ENCODE results near the gene SMARCAL1. TPM values are rescaled to one million over a fixed set of nuclear protein-coding genes. Genes with fewer than 3 reads are reported as not detected.

The SMARCAL1 gene
- total RNA-seq, 4 donors from 2014 or later: 11.9 to 18.7 (median 14.8) TPM

GRCh38 chr2:216425008-216425787 lies 12.9 kb downstream of the SMARCAL1 start:
- no peak overlapping the region for H3K4me3 ChIP-seq (ENCODE audit: low read depth, poor library complexity, severe bottlenecking)
- intact Hi-C loops (cut with DNase I; ENCODE audit: low total_unique reads): no loop called here
- 97 to 99% methylated on average over 11 to 14 of the region's 14 CpGs for WGBS, 2 donors
- no peak for TF ChIP-seq CTCF (IDR thresholded peaks at IDR 0.05)
- no peak for DNase-seq (ENCODE audit: low spot score in 2 of 2)

DNA sequence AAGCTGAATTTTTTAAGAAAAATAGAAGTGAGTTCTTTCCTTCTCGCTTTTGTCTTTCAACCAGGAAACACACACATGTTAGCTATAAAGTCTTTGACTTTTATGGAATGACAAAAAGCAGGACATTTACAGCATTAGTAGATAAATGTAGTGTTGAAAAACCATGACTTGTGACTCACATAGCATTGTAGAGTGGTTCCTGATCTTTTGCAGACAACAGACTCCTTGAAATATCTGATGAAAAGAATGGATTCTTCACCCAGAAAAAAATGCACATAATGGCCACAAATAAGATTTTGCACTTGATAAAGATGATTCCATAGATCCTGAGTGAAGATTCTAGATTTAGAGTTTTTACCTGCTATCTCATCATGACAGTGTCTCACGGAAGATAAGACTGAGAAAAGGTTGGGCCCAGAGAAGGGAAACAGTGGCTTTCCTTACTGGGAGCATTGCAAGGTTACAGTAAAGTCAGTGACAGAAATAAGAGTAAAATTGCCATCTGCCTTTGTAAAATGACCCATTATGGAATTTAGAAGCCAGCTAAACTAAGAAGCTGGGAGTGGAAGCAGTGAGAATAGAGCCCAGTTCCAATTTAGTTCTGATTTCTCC lies 14.0 kb downstream of the SMARCAL1 start:
- DNase-seq (ENCODE audit: low spot score in 2 of 2): no peak
- TF ChIP-seq CTCF (IDR thresholded peaks at IDR 0.05): no peak
- TF ChIP-seq POLR2A (IDR thresholded peaks at IDR 0.05): no peak
- WGBS, 2 donors: 91 to 97% methylated on average over 2 of the region's 2 CpGs
- H3K4me3 ChIP-seq (ENCODE audit: low read depth, poor library complexity, severe bottlenecking): no peak overlapping the region
- intact Hi-C loops (cut with DNase I; ENCODE audit: low total_unique reads): no loop called here

DNA sequence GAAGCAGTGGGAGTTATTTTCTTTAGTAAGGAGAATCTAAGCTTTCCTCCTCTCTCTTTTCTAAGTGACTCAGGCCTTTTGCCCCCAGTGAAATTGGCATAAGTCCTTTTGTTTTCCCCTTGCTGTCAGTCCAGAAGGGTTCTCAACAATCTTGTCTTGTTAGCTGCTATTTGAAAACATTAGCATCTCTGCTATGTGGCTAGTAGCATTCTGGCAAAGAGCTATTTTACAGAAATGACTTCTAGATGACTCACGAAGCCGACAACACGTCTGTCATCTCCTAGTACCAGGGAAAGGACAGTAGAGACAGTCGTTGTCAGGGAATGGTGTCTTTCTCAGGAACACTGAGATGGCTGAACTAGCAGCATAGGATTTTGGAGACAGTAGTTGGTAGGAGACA lies 14.7 kb downstream of the SMARCAL1 start:
- intact Hi-C loops (cut with DNase I; ENCODE audit: low total_unique reads): no loop called here
- no peak for DNase-seq (ENCODE audit: low spot score in 2 of 2)
- no peak for TF ChIP-seq CTCF (IDR thresholded peaks at IDR 0.05)
- TF ChIP-seq POLR2A (IDR thresholded peaks at IDR 0.05): no peak
- H3K4me3 ChIP-seq (ENCODE audit: low read depth, poor library complexity, severe bottlenecking): no peak overlapping the region
- WGBS, 2 donors: 58 to 67% methylated on average over 4 of the region's 4 CpGs

DNA sequence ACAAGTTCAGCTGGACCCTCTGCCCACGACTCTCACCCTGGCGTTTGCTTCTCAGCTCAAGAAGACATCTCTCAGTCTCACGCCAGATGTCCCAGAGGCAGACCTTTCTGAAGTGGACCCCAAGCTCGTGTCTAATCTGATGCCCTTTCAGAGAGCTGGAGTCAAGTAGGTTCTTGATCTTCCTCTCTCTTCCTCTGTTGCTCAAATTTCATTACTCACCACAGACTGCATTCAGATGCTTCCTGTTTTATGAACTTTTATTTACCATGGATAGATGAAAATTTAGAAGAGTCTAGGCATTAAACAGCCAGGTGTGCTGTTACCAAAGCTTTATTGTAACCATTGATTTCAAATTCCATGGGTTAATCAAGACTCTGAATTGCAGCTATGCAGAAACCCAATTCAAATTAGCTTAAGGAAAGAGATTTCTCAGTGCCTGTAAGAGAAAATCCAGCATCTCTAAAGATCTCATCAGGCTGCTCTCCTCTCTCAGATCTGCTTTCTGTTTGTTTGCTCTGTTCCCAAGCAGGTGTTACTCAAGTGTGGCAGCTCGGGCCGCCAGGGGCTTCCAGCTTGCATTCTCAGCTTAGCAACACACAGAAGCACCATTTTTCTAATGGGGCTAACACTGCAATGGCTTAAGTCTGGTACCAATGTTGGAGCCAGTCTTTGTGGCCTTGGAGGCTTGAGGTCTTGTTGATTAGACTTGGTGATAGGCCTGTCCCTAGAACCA lies 16.5 kb downstream of the SMARCAL1 start:
- TF ChIP-seq POLR2A (IDR thresholded peaks at IDR 0.05) (no peak), CTCF (IDR thresholded peaks at IDR 0.05) (no peak)
- DNase-seq (ENCODE audit: low spot score in 2 of 2): no peak
- intact Hi-C loops (cut with DNase I; ENCODE audit: low total_unique reads): no loop called here
- H3K4me3 ChIP-seq (ENCODE audit: low read depth, poor library complexity, severe bottlenecking): no peak overlapping the region
- 88 to 90% methylated on average over 6 of the region's 6 CpGs for WGBS, 2 donors

DNA sequence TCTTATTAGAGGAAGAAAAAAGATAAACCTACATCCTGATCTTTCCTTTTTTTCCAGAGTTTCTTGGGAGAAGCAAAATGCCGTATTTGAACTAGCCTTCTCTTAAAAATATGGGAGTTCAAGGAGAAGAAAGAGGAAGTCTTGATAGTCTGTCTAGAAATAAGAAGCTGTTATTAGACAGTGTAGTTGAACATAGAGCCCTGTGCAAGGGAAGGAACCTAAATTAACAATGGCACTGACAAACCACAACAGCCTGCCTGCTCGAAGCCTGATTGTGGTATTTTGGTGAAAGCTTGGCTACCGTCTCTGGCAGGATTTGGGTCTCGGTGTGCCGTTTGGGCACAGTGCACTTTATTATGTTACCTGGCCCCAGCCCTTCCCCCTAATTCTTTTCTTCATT lies 17.1 kb downstream of the SMARCAL1 start:
- no peak overlapping the region for H3K4me3 ChIP-seq (ENCODE audit: low read depth, poor library complexity, severe bottlenecking)
- DNase-seq (ENCODE audit: low spot score in 2 of 2): no peak
- intact Hi-C loops (cut with DNase I; ENCODE audit: low total_unique reads): no loop called here
- no peak for TF ChIP-seq POLR2A (IDR thresholded peaks at IDR 0.05)
- no peak for TF ChIP-seq CTCF (IDR thresholded peaks at IDR 0.05)
- 79 to 89% methylated on average over 5 of the region's 5 CpGs for WGBS, 2 donors
